K562 (cell line): ENCODE data around the gene CHPF2. TPM values are rescaled to one million over a fixed set of nuclear protein-coding genes. Genes with fewer than 3 reads are reported as not detected.

Experiments used
- ARID1B ChIP-seq: fragments of 450-650 bp; IDR thresholded peaks from 2 replicates; pipeline ENCODE4 v1.6.1; 2016; ENCODE audit warnings: antibody characterized with exemption, mild to moderate bottlenecking, inconsistent platforms
- CCNT2 ChIP-seq: IDR thresholded peaks from 2 replicates; pipeline ENCODE4 v1.6.1; 2011; ENCODE audit warnings: borderline replicate concordance, low read depth, mild to moderate bottlenecking, moderate library complexity, mixed read lengths, low read length; ENCODE audit not compliant: insufficient read length; ENCODE audit errors: extremely low read depth
- CREB1 ChIP-seq, 2 experiments: sonication (generic) in 1 of 2; formaldehyde crosslinking in 1 of 2; IDR thresholded peaks; 2 replicates each; pipeline versions ENCODE4 v1.6.1 to v1.8.0; 2012 to 2022; ENCODE audit warnings: inconsistent platforms in 1 of 2, mild to moderate bottlenecking in 1 of 2, missing genetic modification reagents in 1 of 2, moderate library complexity in 1 of 2
- EGR1 ChIP-seq: fragments of 450-650 bp; conservative IDR thresholded peaks from 2 replicates; pipeline ENCODE4 v1.6.1; 2017; ENCODE audit warnings: mild to moderate bottlenecking
- ERF ChIP-seq: fragments of 450-650 bp; formaldehyde crosslinking; IDR thresholded peaks from 2 replicates; pipeline ENCODE4 v1.4.0; 2020; ENCODE audit warnings: mild to moderate bottlenecking, mixed read lengths
- FOXP1 ChIP-seq: sonication (generic); formaldehyde crosslinking; IDR thresholded peaks from 2 replicates; pipeline ENCODE4 v1.8.0; 2022; ENCODE audit warnings: mild to moderate bottlenecking, missing genetic modification reagents
- GATAD2A ChIP-seq: fragments of 450-650 bp; IDR thresholded peaks from 2 replicates; pipeline ENCODE4 v1.6.1; 2017
- GTF2E2 ChIP-seq: fragments of 200-800 bp; sonication (Bioruptor generic); IDR thresholded peaks from 2 replicates; pipeline ENCODE4 v1.6.1; 2016; ENCODE audit warnings: missing genetic modification characterization, missing compliant biosample characterization
- MECOM ChIP-seq: fragments of 250-450 bp; sonication (Bioruptor Pico); IDR thresholded peaks from 2 replicates; pipeline ENCODE4 v1.8.0; 2022; ENCODE audit warnings: inconsistent platforms
- MEF2D ChIP-seq: conservative IDR thresholded peaks from 2 replicates; pipeline ENCODE4 v1.6.1; 2016; ENCODE audit warnings: low read depth, missing genetic modification characterization, missing compliant biosample characterization
- NCOA1 ChIP-seq: fragments of 450-650 bp; IDR thresholded peaks from 2 replicates; pipeline ENCODE4 v1.6.1; 2016; ENCODE audit warnings: low read depth
- NELFE ChIP-seq: IDR thresholded peaks from 2 replicates; pipeline ENCODE4 v1.6.1; 2011; ENCODE audit warnings: mild to moderate bottlenecking; ENCODE audit not compliant: insufficient read depth, insufficient read length
- PHF8 ChIP-seq: fragments of 200-600 bp; sonication (generic); IDR thresholded peaks from 2 replicates; pipeline ENCODE4 v1.6.1; 2012; ENCODE audit warnings: mixed run types, mild to moderate bottlenecking, inconsistent platforms, low read length, moderate library complexity, borderline replicate concordance
- RCOR1 ChIP-seq, 2 experiments: IDR thresholded peaks; 2 replicates each; pipeline ENCODE4 v1.6.1; 2012; ENCODE audit warnings: low read depth in 2 of 2, low read length in 2 of 2, borderline replicate concordance in 1 of 2, improper control_type of control experiment in 1 of 2
- RNF2 ChIP-seq: sonication (generic); IDR thresholded peaks from 2 replicates; pipeline ENCODE4 v1.6.1; 2016
- SMARCE1 ChIP-seq: fragments of 450-650 bp; IDR thresholded peaks from 2 replicates; pipeline ENCODE4 v1.7.1; 2016; ENCODE audit warnings: mild to moderate bottlenecking
- SP2 ChIP-seq: IDR thresholded peaks from 2 replicates; pipeline ENCODE4 v1.6.1; 2011; ENCODE audit warnings: mild to moderate bottlenecking, low read depth, low read length, moderate library complexity; ENCODE audit not compliant: poor library complexity, severe bottlenecking; ENCODE audit errors: extremely low read depth
- STAT5A ChIP-seq: IDR thresholded peaks from 2 replicates; pipeline ENCODE4 v1.6.1; 2012; ENCODE audit warnings: low read length, inconsistent platforms, borderline replicate concordance
- TSC22D4 ChIP-seq: fragments of 450-650 bp; IDR thresholded peaks from 2 replicates; pipeline ENCODE4 v1.6.1; 2016; ENCODE audit warnings: missing genetic modification characterization, missing biosample characterization, control low read depth
- ZNF175 ChIP-seq: fragments of 200-800 bp; sonication (Bioruptor generic); IDR thresholded peaks from 2 replicates; pipeline ENCODE4 v1.6.1; 2016; ENCODE audit warnings: low read depth, mild to moderate bottlenecking, missing genetic modification characterization, missing compliant biosample characterization
- ZNF408 ChIP-seq: fragments of 250-450 bp; sonication (Bioruptor Pico); IDR thresholded peaks from 2 replicates; pipeline ENCODE4 v1.4.0; 2020; ENCODE audit warnings: low read depth, mild to moderate bottlenecking, moderate library complexity
- polyA plus RNA-seq, 8 experiments: library from polyadenylated mRNA; depleted of rRNA in 4 of 8; stranded (reverse) in 5 of 8; unstranded in 3 of 8; fragments of >200 nt; fragmentation: Nextera tagmentation in 2 of 8; fragmentation: Illumina TruSeq in 1 of 8; extraction: Ambion mirVana in 2 of 8; extraction: Trizol in 1 of 8; gene quantifications; 2 replicates each; pipeline versions ENCODE4 v1.2.1 to v1.2.3, GENCODE V29; 2011 to 2014; ENCODE audit warnings: inconsistent platforms in 1 of 8, missing spikeins in 1 of 8
- total RNA-seq, 7 experiments: library from RNA; depleted of rRNA in 6 of 7; stranded (reverse); fragments of >200 nt in 6 of 7; fragmentation: Illumina TruSeq in 2 of 7; extraction: Trizol in 2 of 7; gene quantifications; 2 replicates each; pipeline versions ENCODE4 v1.2.1 to v1.2.3, GENCODE V29; 2011 to 2021; ENCODE audit warnings: low replicate concordance in 1 of 7
- TF ChIP-seq, protein P1 (sequence below), 3 experiments: fragments of 200-800 bp in 1 of 3; fragments of 250-450 bp in 1 of 3; fragments of 450-650 bp in 1 of 3; sonication (Bioruptor Pico) in 1 of 3; sonication (Bioruptor generic) in 1 of 3; formaldehyde crosslinking in 1 of 3; IDR thresholded peaks; 2 replicates each; pipeline versions ENCODE4 v1.6.1 to v1.8.0; 2016 to 2022; ENCODE audit warnings: mild to moderate bottlenecking in 2 of 3, missing genetic modification characterization in 2 of 3, missing compliant biosample characterization in 1 of 3, moderate library complexity in 1 of 3
- TF ChIP-seq, protein P2 (sequence below): fragments of 450-650 bp; IDR thresholded peaks from 2 replicates; pipeline ENCODE4 v1.6.1; 2016
- TF ChIP-seq, protein P3 (sequence below): fragments of 250-450 bp; sonication (Bioruptor Pico); IDR thresholded peaks from 2 replicates; pipeline ENCODE4 v1.5.0; 2021

CHPF2 gene
- total and polyA plus RNA-seq, 9 of the 15 experiments (the other 6 are each of a cell fraction or from before 2014, with no cell fraction given), result 0.08 to 32.8 (median 10.5) TPM

DNA sequence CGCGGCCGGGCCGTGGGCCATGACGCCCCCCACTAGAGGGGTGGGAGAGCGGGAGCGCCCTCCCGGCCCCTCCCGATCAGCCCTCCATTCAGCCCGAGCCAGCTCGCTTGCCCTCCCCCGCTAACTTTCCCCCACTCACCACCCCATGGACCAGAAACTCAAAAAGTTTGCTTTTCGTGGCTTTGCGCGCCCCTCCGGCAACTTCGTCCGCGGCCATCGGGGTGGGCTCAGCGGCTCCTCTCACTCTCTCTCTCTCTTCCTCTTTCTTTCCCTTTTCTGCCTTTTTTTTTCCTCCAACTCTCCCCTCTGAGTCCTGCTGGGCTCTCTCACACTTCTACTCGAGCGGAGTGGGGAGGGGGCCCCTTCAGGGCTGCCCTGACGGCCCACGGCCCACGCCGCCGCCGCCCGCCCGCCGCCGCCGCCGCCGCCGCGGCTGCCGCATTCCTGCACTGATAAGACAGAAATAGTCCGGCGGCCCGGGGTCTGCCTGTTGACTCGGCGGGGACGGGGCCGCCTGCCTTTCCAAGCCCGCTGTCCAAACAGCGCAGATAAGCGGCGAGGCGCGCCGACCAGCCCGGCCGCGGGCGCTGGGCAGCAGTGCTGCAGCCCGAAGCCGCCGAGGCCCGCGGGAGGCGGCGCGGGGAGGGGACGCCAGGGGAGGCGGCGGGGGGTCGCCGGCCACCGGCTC, 16.2 kb downstream of the CHPF2 start, which contains the start of gene SMARCD3 (continued):
- TF ChIP-seq, protein P1, sequence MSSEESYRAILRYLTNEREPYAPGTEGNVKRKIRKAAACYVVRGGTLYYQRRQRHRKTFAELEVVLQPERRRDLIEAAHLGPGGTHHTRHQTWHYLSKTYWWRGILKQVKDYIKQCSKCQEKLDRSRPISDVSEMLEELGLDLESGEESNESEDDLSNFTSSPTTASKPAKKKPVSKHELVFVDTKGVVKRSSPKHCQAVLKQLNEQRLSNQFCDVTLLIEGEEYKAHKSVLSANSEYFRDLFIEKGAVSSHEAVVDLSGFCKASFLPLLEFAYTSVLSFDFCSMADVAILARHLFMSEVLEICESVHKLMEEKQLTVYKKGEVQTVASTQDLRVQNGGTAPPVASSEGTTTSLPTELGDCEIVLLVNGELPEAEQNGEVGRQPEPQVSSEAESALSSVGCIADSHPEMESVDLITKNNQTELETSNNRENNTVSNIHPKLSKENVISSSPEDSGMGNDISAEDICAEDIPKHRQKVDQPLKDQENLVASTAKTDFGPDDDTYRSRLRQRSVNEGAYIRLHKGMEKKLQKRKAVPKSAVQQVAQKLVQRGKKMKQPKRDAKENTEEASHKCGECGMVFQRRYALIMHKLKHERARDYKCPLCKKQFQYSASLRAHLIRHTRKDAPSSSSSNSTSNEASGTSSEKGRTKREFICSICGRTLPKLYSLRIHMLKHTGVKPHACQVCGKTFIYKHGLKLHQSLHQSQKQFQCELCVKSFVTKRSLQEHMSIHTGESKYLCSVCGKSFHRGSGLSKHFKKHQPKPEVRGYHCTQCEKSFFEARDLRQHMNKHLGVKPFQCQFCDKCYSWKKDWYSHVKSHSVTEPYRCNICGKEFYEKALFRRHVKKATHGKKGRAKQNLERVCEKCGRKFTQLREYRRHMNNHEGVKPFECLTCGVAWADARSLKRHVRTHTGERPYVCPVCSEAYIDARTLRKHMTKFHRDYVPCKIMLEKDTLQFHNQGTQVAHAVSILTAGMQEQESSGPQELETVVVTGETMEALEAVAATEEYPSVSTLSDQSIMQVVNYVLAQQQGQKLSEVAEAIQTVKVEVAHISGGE (CRISPR knock-in tag; IDR thresholded peaks at IDR 0.05), result no peak
- TF ChIP-seq PHF8 (0 out of 2 replicates have a peak, but pooled peaks have one; percentile 16), MECOM (no peak), CREB1 (IDR thresholded peaks at IDR 0.05) (0 out of 2 replicates have a peak, but pooled peaks have one; percentile 13), CREB1 (CRISPR knock-in tag; IDR thresholded peaks at IDR 0.05) (no peak), ZNF175 (CRISPR knock-in tag) (no peak), ARID1B (peak; percentile 40; the same call in 1 of the 2 replicates), SMARCE1 (peak; percentile 68; the same call in 1 of the 2 replicates), GATAD2A (peak; percentile 89; the same call in 1 of the 2 replicates), ERF (CRISPR knock-in tag) (no peak), TSC22D4 (tag) (no peak), RCOR1 (IDR thresholded peaks at IDR 0.05; ENCODE audit: borderline replicate concordance in 1 of 2, low read depth in 2 of 2, low read length in 2 of 2) (no peak; a peak in 1 of 4 replicates), SP2 (no peak), GTF2E2 (tag) (peak; percentile 0; the same call in 1 of the 2 replicates), ZNF408 (CRISPR knock-in tag) (no peak), STAT5A (no peak), CCNT2 (peak; percentile 83), RNF2 (peak; percentile 45; the same call in 1 of the 2 replicates), EGR1 (peak; percentile 43), FOXP1 (0 out of 2 replicates have a peak, but pooled peaks have one; percentile 12), MEF2D (tag) (no peak), NCOA1 (0 out of 2 replicates have a peak, but pooled peaks have one; percentile 29), NELFE (no peak)
- TF ChIP-seq, protein P2, sequence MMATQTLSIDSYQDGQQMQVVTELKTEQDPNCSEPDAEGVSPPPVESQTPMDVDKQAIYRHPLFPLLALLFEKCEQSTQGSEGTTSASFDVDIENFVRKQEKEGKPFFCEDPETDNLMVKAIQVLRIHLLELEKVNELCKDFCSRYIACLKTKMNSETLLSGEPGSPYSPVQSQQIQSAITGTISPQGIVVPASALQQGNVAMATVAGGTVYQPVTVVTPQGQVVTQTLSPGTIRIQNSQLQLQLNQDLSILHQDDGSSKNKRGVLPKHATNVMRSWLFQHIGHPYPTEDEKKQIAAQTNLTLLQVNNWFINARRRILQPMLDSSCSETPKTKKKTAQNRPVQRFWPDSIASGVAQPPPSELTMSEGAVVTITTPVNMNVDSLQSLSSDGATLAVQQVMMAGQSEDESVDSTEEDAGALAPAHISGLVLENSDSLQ, result no peak
- TF ChIP-seq, protein P3, sequence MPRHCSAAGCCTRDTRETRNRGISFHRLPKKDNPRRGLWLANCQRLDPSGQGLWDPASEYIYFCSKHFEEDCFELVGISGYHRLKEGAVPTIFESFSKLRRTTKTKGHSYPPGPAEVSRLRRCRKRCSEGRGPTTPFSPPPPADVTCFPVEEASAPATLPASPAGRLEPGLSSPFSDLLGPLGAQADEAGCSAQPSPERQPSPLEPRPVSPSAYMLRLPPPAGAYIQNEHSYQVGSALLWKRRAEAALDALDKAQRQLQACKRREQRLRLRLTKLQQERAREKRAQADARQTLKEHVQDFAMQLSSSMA (CRISPR knock-in tag), result no peak
